Lower lobe of right lung (tissue), 2 donors: ENCODE results near the gene PPP6R2. TPM values are rescaled to one million over a fixed set of nuclear protein-coding genes. Genes with fewer than 3 reads are reported as not detected.

ENCODE experiments used
- ATAC-seq, 2 donors: fragments of 200-7000 bp; cut with Tn5 transposase; one replicate each; pipeline ENCODE4 v1.9.1; 2020 to 2022; ENCODE audit warnings: mild to moderate bottlenecking in 2 of 2, moderate library complexity in 2 of 2
- DNase-seq: peaks from one replicate; pipeline ENCODE4 v3.0.0-alpha.2; 2020
- H3K27ac ChIP-seq: fragments of 200-600 bp; one replicate; pipeline ENCODE4 v1.8.0; 2022
- H3K27me3 ChIP-seq: fragments of 200-600 bp; one replicate; pipeline ENCODE4 v1.8.0; 2022; ENCODE audit warnings: low read depth
- H3K36me3 ChIP-seq: fragments of 200-600 bp; one replicate; pipeline ENCODE4 v1.8.0; 2022; ENCODE audit warnings: mild to moderate bottlenecking
- H3K4me1 ChIP-seq: fragments of 200-600 bp; one replicate; pipeline ENCODE4 v1.8.0; 2022
- H3K4me3 ChIP-seq: fragments of 200-600 bp; one replicate; pipeline ENCODE4 v1.8.0; 2022; ENCODE audit warnings: mild to moderate bottlenecking
- H3K9me3 ChIP-seq: fragments of 200-600 bp; one replicate; pipeline ENCODE4 v1.8.0; 2022
- CTCF ChIP-seq: fragments of 200-600 bp; IDR thresholded peaks from one replicate; pipeline ENCODE4 v1.8.0; 2022; ENCODE audit warnings: antibody characterized with exemption, mild to moderate bottlenecking
- intact Hi-C: fragments of 100-400 bp; cut with DNase I; formaldehyde crosslinking; loops from one replicate; pipeline ENCODE4 v1.11.0; 2022
- total RNA-seq: library from RNA; stranded (reverse); fragmentation: NEBNext Ultra II Directional; extraction: Animal tissue kit (Norgen Biotek cat#: 25700); gene quantifications from one replicate; pipeline ENCODE4 v1.2.1, GENCODE V29; 2021
- donor health status: DM: no; HTN: yes; CAD: no; lungs with severe emphysema.

The PPP6R2 gene
- total RNA-seq, 1 donor from 2014 or later, result 52.5 TPM

GRCh38 chr22:50481440-50482106 lies 138.4 kb downstream of the PPP6R2 start, which contains the start of gene ADM2:
Gene ADM2, plus strand, starts transcription at chr22:50481543. Its CDS starts 305 bp downstream, at chr22:50481848.
- TF ChIP-seq CTCF, result no peak
- H3K4me3 ChIP-seq, result peak within 1 kb of the TSS; percentile 61
- peaks cover 51% of the 10 kb centered on the region for H3K27me3 ChIP-seq
- H3K27ac ChIP-seq, result no peak within 1 kb of the TSS
- DNase-seq, result peak; percentile 70
- ATAC-seq, result peak; percentile 37 to 59
- intact Hi-C loops, result no loop called here
- peaks cover 17% of the 10 kb centered on the region for H3K4me1 ChIP-seq
- no peaks in the 10 kb centered on the region for H3K9me3 ChIP-seq
- H3K36me3 ChIP-seq, result no peaks in the 10 kb centered on the region

GRCh38 chr22:50482107-50483074 lies 139.3 kb downstream of the PPP6R2 start:
- Histone ChIP-seq H3K9me3 (no peaks in the 10 kb centered on the region), H3K36me3 (no peaks in the 10 kb centered on the region), H3K4me3 (peak overlapping the region; percentile 61), H3K27ac (no peak overlapping the region), H3K4me1 (peaks cover 17% of the 10 kb centered on the region), H3K27me3 (peaks cover 51% of the 10 kb centered on the region)
- no peak for DNase-seq
- TF ChIP-seq CTCF, result no peak
- intact Hi-C loops, result no loop called here
- no peak for ATAC-seq

GRCh38 chr22:50483106-50483505 lies 140.0 kb downstream of the PPP6R2 start:
- DNase-seq, result no peak
- Histone ChIP-seq H3K36me3 (no peaks in the 10 kb centered on the region), H3K9me3 (no peaks in the 10 kb centered on the region), H3K27ac (no peak overlapping the region), H3K4me3 (no peak overlapping the region), H3K4me1 (peaks cover 17% of the 10 kb centered on the region), H3K27me3 (peaks cover 58% of the 10 kb centered on the region)
- no peak for ATAC-seq
- intact Hi-C loops, result no loop called here
- TF ChIP-seq CTCF, result no peak

GRCh38 chr22:50483556-50483955 lies 140.4 kb downstream of the PPP6R2 start:
- ATAC-seq, result no peak
- intact Hi-C loops, result no loop called here
- H3K27ac ChIP-seq, result no peak overlapping the region
- TF ChIP-seq CTCF, result no peak
- H3K9me3 ChIP-seq, result no peaks in the 10 kb centered on the region
- no peak overlapping the region for H3K4me3 ChIP-seq
- peaks cover 59% of the 10 kb centered on the region for H3K27me3 ChIP-seq
- H3K4me1 ChIP-seq, result peaks cover 17% of the 10 kb centered on the region
- no peak for DNase-seq
- no peaks in the 10 kb centered on the region for H3K36me3 ChIP-seq

- no peak overlapping the region for H3K27ac ChIP-seq
- intact Hi-C loops, result no loop called here
Observed at GRCh38 chr22:50483977-50484853, 141.1 kb downstream of the PPP6R2 start.

More at GRCh38 chr22:50483977-50484853, 141.1 kb downstream of the PPP6R2 start:
- Histone ChIP-seq H3K9me3 (no peaks in the 10 kb centered on the region), H3K4me1 (peaks cover 17% of the 10 kb centered on the region), H3K4me3 (no peak overlapping the region), H3K27me3 (peaks cover 52% of the 10 kb centered on the region), H3K36me3 (no peaks in the 10 kb centered on the region)
- ATAC-seq (no peak), DNase-seq (no peak)
- TF ChIP-seq CTCF, result no peak
